ENCODE measurements around the gene OBP2A.

GRCh38 chr9:135572233-135572632 is 26.3 kb downstream of the OBP2A start:
- no peak for TF ChIP-seq CTCF (IDR thresholded peaks at IDR 0.05)
- no peak for TF ChIP-seq POLR2A (IDR thresholded peaks at IDR 0.05)

Data from gastroesophageal sphincter (tissue), 3 donors.